ENCODE results near the gene CLGN.
"Not testable (repeated sequence)": the region's sequence is repeated elsewhere in the genome, so short reads cannot be mapped to it uniquely, and the experiment has no call there.

CLGN gene, protein sequence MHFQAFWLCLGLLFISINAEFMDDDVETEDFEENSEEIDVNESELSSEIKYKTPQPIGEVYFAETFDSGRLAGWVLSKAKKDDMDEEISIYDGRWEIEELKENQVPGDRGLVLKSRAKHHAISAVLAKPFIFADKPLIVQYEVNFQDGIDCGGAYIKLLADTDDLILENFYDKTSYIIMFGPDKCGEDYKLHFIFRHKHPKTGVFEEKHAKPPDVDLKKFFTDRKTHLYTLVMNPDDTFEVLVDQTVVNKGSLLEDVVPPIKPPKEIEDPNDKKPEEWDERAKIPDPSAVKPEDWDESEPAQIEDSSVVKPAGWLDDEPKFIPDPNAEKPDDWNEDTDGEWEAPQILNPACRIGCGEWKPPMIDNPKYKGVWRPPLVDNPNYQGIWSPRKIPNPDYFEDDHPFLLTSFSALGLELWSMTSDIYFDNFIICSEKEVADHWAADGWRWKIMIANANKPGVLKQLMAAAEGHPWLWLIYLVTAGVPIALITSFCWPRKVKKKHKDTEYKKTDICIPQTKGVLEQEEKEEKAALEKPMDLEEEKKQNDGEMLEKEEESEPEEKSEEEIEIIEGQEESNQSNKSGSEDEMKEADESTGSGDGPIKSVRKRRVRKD

DNA sequence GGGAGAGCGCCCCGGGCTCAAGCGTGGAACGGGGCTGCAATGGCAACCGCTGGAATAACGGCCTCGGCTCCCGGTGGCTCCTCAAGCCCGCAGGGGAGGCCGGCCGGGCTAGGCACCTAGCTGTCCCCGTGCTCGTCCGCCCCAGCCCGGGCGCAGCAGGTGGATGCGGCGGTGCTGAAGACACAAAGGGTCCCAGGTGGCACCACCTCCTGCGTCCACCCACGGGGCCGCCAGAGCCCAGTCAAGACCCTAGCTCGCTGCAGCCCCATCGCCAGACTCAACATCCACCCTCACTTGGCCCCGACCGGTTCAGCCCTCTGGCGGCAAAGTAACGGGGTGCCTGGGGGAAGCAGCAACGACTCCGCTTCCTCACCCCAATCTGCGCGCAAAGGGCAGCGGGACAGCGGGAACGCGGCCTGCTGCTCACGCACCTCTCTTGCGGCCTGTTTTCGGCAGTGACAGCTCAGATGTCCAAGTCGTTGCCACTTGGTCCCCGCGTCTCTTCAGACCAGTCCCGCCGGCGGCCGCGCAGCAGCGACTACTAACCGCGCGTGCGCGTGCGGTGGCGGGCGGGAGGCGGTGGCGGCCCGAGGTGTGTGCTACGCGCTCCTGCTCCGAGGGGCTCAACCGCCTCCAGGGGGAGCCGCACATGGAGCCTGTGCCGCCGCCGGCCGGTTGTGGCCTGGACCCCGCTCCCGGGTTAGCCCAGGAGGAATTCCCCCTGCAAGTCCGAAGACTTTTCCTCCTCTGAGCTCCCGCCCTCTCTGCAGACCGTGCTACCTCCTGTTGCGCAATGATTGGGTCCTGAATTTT lies at the start of gene CLGN:
Gene CLGN, minus strand, starts transcription at position 543 of the 813 bp plus-strand sequence. CDS start 14,570 bp downstream, outside the sequence.
- peak; percentile 22 to 48 for DNase-seq

DNA sequence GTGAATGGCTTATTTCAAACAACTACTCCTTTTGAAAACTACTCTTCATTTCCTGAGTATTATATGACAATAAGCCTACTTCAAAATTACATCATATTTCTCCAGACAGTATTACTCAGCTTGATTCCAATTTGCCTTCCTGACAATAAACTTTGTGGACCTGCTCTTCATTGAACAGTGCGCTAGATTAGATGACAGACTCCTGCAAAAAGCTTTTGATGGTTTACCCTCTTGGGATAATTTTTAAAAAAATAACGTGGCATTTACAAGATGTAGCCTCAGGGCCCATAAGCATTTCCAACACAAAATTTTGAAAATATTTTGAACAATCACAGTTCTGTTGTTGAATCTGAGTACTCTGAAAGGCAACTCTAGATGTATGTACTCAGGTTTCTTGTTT lies 44.7 kb upstream of the CLGN start:
- DNase-seq, result no peak

DNA sequence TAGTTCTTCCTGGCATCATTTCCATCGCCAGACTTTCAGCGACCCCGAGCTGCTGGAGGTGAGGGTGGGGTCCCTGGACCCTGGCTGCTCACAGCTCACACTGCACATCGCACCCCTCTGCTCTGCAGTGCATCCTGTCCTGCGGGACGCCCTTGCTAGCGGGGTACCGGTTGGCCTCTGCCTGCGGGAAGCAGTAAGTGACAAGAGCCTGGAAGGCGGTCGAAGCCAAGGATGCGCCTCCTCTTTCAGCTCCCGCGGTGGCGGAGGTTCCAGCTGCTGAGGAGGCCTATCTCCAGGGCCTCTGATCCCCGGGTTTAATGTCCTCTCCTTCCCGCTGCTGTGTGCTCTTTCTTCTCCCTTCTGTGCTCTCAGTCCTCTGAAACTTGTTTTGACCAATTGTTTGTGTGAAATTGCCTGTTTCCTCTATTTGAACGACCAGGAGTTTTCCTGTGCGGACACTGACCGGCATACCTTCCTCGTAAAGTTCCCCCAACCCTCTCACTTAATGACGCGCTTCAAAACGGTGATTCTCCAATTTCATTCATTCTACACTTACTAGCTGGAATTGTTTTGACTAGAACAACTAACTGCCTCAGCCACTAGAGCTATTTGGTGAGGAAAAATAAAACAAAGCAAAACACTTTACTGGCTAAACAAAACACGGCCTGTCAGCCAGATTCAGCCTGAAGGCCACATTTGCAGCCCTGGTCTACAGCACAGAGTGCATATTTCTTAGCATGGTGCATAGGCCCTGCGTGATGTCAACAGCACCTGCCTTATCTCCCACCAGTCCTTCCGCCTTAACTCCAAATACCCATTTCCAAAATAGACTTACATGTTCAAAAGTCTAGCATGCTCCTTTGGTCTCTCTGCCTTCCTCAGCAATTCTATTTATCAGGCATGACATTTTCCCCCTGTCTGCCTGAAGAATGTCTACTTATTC lies 42.6 kb upstream of the CLGN start:
- no peak for DNase-seq

DNA sequence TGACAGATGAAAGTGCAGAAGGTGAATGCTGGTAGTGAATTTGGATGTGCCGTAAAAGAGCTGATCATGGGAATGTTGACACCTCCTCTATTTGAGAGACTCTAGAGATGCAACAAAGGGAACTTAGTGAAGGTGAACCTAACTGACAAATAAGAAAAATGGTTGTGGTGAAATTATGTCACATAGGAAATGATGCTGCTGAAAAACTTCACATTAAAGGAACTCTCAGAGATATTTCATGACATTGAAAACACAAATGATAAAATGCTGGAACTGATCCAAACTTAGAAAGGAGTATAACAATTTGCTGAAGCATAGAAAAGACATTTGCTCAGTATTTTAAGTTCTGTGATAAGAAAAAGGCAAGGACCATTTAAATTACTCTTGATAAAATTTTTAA lies 38.7 kb upstream of the CLGN start:
- DNase-seq, result no peak

DNA sequence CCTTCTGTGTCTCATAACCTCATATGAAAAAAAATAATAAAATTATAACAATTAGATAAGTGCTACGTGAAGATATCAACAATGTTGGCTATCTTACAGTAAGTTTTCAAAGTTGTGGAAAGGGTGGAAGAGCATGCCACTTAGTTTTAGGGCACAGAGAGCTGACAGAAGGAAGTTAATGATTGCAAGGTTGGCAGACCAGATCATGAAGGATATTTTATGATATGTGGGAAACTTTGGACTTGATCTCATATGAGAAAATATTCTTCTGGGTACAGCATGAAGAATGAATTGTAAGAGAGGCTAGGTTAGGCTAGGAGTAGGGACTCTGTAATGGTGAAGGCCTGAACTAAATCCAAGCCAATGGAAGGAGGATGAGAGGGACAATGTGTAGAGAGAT lies 36.2 kb upstream of the CLGN start:
- DNase-seq, result no peak

DNA sequence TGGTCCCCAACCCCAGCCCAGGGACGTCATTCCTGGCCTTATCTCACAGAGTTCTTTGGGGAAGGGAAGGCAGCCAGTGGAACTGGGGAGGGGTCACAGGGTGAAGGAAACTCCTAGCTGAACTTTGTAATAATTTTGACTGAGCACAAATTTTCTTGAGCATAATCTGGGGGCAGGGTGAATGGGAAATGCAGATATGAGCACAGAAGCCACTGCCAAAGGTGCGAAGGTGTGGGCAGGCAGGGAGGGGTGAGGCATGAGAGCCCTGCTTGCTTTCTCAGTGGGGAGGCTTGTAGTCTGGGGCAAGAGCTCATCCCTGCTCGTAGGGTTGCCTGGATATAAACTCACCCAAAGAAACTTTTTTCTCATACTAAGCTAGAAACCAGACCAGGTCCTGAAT lies 35.7 kb upstream of the CLGN start:
- DNase-seq, result no peak

DNA sequence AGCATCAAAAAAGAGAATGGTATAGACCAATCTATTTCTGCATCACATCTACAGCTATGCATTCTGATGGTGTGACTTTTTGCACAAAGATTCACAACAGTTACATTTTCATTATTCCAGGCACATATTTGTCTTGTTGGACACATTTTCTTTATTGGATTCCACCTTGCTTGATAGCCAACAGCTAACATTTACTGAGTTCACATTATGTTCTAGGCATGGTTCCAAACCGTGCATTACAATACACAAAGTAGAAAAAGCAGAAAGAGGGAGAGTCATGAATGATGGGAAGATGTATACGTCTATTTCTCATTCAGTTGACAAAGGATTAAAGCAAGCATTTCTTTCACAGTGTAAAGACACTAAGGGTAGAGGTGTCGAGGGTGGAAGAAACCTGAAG lies 22.9 kb upstream of the CLGN start:
- no peak for DNase-seq

DNA sequence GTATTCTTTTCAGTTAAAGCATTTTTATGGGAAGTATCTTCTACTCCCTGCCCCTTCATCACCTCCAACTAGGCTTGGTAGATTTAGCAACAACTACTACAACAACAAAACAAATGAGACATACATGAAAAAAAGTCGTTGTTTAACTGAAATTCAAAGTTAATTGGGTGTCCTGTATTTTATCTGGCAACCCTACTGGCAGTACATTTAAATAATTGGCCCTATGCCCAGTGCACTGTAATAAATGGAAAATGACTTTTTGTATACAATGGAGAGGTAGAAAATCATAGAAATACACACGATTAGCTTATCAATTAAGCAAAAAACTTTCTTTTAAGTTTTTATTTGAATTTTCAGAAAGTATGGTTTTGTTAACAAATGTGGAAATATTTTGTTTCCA lies 21.4 kb upstream of the CLGN start:
- DNase-seq, result no peak

DNA sequence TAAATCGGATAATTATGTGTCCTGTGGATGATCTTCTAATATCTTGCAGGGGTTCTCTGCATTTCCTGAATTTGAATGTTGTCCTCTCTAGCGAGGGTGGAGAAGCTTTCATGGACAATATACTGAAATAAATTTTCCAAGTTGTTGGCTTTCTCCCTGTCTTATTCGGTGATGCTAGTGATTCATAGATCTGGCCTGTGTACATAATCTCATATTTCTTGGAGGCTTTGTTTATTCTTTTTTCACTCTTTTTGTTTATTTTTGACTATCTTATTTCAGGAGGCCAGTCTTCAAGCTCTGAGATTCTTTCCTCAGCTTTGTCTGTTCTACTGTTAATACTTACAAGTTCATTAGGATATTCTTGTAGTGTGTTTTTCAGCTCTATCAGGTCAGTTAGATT lies 20.7 kb upstream of the CLGN start:
- no peak for DNase-seq

DNA sequence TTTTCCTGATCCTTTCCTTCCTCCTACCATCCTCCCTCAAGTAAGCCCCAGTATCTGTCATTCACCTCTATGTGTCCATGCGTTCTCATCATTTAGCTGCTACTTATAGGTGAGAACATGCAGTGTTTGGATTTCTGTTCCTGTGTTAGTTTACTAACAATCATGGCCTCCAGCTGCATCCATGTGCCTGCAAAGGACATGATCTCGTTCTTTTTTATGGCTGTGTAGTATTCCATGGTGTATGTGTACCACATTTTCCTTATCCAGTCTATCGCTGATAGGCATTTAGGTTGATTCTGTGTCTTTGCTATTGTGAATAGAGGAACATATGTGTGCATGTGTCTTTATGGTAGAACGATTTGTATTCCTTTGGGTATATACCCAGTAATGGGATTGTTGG lies 16.9 kb upstream of the CLGN start:
- not testable (repeated sequence) for DNase-seq

DNA sequence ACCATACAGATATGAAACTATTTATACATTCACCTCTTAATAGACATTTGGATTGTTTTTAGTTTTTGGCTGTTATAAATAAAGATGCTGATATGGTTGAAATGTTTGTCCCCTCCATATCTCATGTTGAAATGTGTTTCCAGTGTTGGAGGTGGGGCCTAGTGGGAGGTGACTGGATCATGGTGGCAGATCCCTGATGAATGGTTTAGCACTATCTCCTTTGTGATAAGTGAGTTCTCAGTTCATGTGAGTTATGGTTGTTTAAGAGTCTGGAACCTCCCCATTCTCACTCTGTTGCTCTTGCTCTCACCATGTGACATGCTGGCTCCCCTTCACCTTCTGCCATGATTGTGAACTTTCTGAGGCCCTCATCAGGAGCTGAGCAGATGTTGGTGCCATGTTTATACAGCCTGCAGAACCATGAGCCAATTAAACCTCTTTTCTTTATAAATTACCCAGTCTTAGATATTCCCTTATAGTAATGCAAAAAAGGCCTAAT lies 12.2 kb upstream of the CLGN start:
- DNase-seq, result no peak

DNA sequence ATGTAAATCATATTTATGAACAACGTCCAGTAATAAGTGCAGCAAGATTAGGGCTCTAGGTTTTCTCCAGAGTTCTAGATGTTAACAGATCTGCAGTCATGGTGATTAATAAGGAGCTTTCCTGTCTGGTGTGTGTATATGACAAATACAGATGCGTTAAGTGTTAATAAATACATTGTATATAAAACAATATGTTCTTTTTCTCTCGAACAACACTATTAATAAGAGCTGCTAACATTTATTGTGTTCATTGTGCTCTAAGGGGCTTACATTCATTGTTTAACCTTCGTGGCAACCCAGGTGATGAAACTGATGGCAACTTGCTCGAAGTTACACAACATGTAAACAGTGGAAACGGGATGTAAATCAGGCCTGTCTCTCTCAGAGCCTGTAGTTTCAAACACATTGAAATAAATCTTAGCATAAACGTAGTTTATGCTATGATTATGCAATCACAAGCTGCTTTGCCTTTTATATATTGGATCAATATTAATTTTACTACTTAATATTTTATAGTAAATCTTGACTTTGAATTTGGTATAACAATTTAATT lies 547 bp upstream of the CLGN start:
- DNase-seq, result no peak

DNA sequence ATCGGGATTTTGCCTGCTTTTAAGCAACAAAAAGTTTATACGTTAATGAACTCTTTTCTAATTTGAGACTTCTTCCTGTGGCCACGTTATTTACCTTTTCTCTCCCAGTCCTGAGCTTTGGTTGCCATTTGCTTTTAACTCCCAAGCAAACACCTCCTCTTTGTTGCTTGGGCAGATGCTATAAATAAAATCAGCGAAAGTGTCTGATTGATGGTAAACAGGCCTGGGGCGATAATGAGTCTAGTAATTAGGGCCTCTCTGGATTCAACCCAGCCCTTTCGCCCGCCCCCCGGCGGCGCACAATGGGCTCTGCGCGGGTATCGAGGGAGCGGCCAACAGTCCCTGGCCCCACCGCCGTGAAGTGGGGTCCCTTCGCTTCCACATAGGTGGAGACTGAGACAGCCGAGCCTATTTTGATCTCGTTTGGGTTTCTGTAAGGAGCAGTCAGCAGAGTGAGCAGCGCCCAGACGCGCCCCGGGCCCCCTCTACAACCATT lies 790 bp downstream of the CLGN start:
- DNase-seq, result no peak

DNA sequence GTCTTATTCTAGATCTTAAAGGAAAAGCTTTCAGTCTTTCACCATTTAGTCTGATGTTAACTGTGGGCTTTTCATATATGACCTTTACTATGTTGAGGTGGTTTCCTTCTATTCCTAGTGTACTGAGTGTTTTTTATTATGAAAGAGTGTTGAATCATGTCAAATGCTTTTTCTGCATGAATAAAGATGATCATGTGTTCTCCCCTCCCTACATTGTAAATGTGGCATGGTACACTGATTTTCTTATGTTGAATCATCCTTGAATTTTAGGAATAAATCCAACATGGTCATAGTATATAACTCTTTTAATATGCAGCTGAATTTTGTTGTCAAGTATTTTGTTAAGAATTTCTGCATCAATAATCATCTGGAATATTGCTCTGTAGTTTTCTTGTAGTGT lies 4.3 kb downstream of the CLGN start:
- no peak for DNase-seq

DNA sequence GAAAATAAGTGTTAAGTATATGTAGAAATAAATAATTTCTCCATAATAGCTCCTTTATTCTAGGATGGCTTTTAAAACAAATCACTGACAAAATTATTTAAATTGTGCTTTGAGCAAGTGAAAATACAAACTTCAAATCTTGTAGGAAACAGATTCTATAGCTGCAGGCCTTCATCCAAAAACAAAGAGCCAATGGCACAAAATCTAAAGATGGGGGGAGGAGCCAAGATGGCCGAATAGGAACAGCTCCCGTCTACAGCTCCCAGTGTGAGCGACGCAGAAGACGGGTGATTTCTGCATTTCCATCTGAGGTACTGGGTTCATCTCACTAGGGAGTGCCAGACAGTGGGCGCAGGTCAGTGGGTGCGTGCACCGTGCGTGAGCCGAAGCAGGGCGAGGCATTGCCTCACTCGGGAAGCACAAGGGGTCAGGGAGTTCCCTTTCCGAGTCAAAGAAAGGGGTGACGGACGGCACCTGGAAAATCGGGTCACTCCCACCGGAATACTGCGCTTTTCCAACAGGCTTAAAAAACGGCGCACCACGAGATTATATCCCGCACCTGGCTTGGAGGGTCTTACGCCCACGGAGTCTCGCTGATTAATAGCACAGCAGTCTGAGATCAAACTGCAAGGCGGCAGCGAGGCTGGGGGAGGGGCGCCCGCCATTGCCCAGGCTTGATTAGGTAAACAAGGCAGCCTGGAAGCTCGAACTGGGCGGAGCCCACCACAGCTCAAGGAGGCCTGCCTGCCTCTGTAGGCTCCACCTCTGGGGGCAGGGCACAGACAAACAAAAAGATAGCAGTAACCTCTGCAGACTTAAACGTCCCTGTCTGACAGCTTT lies 14.1 kb downstream of the CLGN start:
- not testable (repeated sequence) for DNase-seq

DNA sequence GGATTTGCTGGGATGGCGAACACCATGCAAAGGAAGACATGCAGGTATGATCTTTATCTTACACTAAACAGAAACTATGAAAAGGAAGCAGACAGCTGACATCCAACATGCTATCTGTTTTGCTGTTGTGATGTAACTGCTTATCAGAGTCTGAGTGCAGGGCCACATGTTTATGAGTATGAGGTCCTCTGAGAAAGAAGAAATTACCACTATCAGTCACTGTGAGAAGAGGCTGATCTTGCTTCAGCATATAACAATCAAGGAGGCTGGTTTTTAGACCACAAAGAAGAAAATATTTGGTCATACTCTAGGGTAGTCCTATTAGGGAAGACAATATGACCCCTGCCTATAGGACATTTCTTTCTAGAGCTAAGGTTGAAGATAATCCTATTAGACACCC lies 18.5 kb downstream of the CLGN start:
- DNase-seq, result no peak

DNA sequence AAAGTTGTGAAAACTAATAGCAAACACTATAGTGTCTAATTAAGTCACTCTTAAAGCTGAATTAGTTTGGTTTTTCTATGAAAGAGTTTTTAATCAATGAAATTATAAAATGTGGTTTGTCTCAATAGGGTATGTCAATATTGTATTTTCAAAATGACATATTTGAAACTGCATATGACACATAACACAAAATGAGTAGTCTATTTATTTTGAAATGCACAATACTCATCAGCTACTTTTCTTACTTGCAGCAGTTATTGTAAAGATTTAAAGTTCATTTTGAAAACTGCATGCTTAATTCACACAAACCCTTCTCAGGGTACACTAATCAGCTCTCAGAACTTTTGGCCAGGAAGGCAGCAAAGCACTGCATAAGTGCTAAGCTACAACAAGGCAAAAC lies 21.2 kb downstream of the CLGN start:
- no peak for DNase-seq

DNA sequence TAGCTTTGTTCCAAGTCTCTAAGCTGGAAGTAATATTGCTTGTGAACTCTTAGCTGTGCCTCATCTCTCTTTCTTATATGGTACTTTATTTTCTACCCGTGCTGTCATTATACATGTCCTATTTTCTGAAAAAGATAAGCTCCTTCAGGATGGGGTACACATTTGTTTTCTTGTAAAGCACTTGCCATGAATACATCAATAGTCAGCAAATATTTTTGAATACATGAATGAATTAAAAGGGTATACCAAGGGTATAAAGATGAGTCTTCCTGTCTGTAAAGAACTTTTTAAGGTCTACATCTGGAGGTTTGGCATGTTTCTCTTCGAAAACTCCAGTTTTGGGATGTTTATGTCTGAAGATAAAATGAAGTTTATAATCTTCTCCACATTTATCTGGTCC lies 27.3 kb downstream of the CLGN start:
- DNase-seq, result no peak

DNA sequence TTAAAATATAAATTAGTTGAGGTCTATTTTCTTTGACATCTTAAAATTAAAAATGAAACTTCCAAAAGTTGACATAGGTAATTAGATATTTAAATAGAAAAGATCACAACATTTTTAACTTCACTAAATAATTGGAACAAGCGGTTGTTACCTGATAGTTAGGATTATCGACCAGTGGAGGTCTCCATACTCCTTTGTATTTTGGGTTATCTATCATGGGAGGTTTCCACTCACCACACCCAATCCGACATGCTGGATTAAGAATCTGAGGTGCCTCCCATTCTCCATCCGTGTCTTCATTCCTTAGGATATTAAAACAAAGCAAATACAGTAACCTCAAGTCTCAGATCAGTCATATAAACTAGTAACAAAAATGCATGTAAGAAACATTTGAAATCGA lies 31.8 kb downstream of the CLGN start:
- no peak for DNase-seq

DNA sequence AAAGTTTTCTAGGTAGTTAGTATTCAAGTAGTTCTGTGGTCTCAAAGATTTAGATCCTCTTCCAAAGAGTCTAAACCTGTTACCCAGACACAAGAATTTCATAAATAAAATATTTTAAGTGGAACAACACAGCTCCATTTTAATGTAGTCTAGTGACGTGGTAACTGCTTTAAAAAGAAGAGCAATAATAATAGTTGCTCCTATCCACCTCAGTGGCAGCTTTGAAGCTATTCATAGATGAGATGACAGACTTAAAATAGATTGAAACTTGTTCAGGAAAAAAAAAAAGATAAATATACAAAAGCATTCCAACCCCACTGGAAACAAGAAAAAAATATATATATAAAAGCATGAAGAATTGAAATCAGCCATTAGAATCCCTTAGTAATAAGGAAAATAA lies 39.4 kb downstream of the CLGN start:
- DNase-seq, result no peak

DNA sequence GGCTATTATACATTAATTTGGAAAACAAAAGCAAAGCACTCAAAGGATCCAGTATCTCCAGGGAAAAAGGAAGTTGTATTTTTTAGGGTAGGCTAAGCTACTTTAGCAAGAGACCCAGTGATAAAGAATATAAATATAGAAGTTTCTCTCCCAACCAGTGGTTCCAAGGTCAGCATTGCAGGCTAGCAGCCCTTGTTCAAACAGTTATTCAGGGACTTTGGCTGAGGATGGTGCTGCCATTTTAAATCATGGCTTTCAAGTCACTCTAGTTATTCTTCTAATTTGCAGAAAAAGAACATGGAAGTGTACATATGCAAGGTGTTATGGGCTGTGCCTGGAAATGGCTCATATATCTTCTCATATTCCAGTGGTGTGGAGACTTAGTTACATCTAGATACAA lies 44.7 kb downstream of the CLGN start:
- no peak for DNase-seq
